ENCODE measurements around the gene ACAA2. TPM values are rescaled to one million over a fixed set of nuclear protein-coding genes. Genes with fewer than 3 reads are reported as not detected.
"Not testable (repeated sequence)": the region's sequence is repeated elsewhere in the genome, so short reads cannot be mapped to it uniquely, and the experiment has no call there.

Gene ACAA2
- total RNA-seq, 1 experiment from 2014 or later, result 6.5 TPM

DNA sequence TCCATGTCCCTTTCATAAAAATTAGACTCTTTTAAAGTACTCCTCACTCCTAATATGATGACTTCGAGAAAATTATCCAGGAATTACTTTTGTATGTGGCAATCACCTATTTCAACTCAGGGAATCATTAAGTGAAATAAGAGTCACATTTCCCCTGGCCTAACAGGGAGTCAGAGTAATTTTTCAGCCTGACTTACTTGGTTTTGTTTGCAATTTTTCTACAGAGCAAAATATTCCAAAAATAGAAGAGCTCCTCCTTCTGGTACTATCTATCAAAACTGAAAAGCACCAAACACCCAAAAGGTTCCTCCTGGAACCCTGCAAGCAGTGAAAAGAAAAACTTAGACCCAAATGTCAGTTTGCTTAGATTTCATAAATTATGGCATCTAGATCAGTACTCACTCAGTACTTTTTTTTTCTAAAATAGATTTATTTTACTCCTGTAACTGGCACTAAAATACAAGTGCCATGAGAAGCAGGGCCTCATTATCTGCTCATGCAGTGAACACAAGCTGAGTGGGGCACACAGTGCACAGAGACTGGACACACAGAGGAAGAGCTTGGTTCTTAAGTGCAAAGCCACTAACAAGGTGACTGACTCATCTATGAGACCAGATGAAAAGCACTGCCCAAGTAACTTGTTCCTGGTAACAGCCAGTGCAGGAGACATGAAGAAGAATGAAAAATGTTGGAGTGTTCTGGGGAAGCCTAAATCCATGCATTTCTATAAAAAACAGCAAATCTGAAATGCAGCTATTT is 28.7 kb downstream of the ACAA2 start:
- no peak for TF ChIP-seq EZH2phosphoT487 (IDR thresholded peaks at IDR 0.05; ENCODE audit: borderline replicate concordance, low read length)
- TF ChIP-seq, protein P1, sequence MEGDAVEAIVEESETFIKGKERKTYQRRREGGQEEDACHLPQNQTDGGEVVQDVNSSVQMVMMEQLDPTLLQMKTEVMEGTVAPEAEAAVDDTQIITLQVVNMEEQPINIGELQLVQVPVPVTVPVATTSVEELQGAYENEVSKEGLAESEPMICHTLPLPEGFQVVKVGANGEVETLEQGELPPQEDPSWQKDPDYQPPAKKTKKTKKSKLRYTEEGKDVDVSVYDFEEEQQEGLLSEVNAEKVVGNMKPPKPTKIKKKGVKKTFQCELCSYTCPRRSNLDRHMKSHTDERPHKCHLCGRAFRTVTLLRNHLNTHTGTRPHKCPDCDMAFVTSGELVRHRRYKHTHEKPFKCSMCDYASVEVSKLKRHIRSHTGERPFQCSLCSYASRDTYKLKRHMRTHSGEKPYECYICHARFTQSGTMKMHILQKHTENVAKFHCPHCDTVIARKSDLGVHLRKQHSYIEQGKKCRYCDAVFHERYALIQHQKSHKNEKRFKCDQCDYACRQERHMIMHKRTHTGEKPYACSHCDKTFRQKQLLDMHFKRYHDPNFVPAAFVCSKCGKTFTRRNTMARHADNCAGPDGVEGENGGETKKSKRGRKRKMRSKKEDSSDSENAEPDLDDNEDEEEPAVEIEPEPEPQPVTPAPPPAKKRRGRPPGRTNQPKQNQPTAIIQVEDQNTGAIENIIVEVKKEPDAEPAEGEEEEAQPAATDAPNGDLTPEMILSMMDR (conservative IDR thresholded peaks at IDR 0.05; ENCODE audit: low read depth, low read length), result peak; percentile 39; the same call in 1 of the 2 replicates

DNA sequence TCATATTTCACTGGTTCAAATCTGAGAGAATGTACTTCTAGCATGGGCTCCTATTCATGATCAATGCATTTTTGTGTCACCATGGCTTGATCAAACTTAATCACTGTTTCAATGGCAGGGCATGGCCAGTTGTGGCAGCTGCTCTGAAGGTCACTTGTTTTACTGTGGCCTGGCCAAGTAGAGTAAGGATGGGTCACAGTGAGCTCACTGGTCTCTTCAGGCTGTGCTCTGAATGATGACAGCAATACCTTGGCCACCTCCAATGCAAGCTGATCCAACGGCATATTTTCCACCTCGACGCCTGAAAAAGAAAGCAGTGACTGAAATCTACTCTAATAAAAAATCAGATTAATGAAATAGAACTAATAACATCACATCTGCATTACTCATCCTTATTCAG is 29.7 kb downstream of the ACAA2 start:
- H3K4me2 ChIP-seq (ENCODE audit: low read length); DNase-seq; H2AFZ ChIP-seq (ENCODE audit: low read length); BruUV-seq (replicated peaks); ATAC-seq; H3K9me3 ChIP-seq (ENCODE audit: low read length); H3K27me3 ChIP-seq (ENCODE audit: low read length); H3K36me3 ChIP-seq (ENCODE audit: low read depth, low read length); H3K4me1 ChIP-seq (ENCODE audit: insufficient read depth, low read length); H4K20me1 ChIP-seq (ENCODE audit: low read length); H3K27ac ChIP-seq (ENCODE audit: low read length); H3F3A ChIP-seq (ENCODE audit: low read length, unreplicated experiment); CTCF ChIA-PET; H3K9ac ChIP-seq (ENCODE audit: low read length); H3K79me2 ChIP-seq (ENCODE audit: low read length); POLR2A ChIA-PET (ENCODE audit: unreplicated experiment); H3K4me3 ChIP-seq (ENCODE audit: low read length); H3K9me2 ChIP-seq (replicated peaks; ENCODE audit: low read length): not testable (repeated sequence)
- intact Hi-C loops (cut with micrococcal nuclease), result loop anchor here (2.0 to 5.0 kb wide), 3 partner anchors 75 to 271 kb away; no protein-coding TSS in a partner anchor

More for the DNA sequence above, 28.7 kb downstream of the ACAA2 start:
- Histone ChIP-seq H3K9ac (ENCODE audit: low read length) (no peak overlapping the region), H2AFZ (ENCODE audit: low read length) (no peak overlapping the region), H4K20me1 (ENCODE audit: low read length) (no peaks in the 10 kb centered on the region), H3K4me3 (ENCODE audit: low read length) (no peak overlapping the region), H3K27me3 (ENCODE audit: low read length) (no peaks in the 10 kb centered on the region), H3K9me2 (replicated peaks; ENCODE audit: low read length) (no peaks in the 10 kb centered on the region), H3K27ac (ENCODE audit: low read length) (no peak overlapping the region), H3K4me1 (ENCODE audit: insufficient read depth, low read length) (0 out of 2 replicates have a peak, but pooled peaks cover 4% of the 10 kb centered on the region), H3K4me2 (ENCODE audit: low read length) (no peak overlapping the region), H3K79me2 (ENCODE audit: low read length) (no peaks in the 10 kb centered on the region), H3K9me3 (ENCODE audit: low read length) (no peaks in the 10 kb centered on the region), H3F3A (ENCODE audit: low read length, unreplicated experiment) (no peaks in the 10 kb centered on the region), H3K36me3 (ENCODE audit: low read depth, low read length) (no peaks in the 10 kb centered on the region)
- BruUV-seq (replicated peaks), result no TSS peak
- ATAC-seq (peak; percentile 27), DNase-seq (peak; percentile 23)
- ChIA-PET CTCF (interaction anchor here (0.6 to 0.8 kb wide), 3 partner anchors 11 to 497 kb away, joined by 3 to 4 read pairs (median 3); partner anchors contain the start of gene MBD1), POLR2A (ENCODE audit: unreplicated experiment) (no interaction called here)
- intact Hi-C loops (cut with micrococcal nuclease), result loop anchor here (2.0 to 5.0 kb wide), 3 partner anchors 74 to 272 kb away; no protein-coding TSS in a partner anchor

DNA sequence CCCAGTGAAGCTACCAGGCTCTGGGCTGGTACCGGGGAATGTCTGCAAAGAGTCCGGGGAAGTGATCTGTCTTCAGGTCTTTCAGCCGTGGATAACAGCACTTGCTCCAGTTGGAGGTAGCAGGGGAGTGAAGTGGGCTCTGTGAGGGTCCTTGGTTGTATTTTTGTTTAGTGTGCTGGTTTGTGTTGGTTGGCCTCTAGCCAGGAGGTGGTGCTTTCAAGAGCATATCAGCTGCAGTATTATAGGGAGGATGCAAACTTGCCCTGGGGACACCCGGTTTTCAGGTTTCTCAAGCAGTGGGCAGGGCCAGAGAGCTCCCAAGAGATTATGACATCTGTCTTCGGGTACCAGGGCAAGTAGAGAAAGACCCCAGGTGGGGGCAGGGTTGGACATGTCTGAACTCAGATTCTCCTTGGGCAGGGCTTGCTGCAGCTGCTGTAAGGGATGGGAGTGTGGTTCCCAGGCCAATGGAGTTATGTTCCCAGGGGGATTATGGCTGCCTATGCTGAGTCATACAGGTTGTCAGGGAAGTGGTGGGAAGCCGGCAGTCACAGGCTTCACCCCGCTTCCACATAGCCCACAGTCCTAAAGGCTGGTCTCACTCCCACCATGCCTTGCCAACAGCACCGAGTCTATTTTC is 34.4 kb downstream of the ACAA2 start:
- Histone ChIP-seq H3K36me3 (ENCODE audit: low read depth, low read length) (no peaks in the 10 kb centered on the region), H2AFZ (ENCODE audit: low read length) (no peak overlapping the region), H3K79me2 (ENCODE audit: low read length) (no peaks in the 10 kb centered on the region), H3K4me2 (ENCODE audit: low read length) (no peak overlapping the region), H3K4me3 (ENCODE audit: low read length) (no peak overlapping the region), H3K4me1 (ENCODE audit: insufficient read depth, low read length) (no peaks in the 10 kb centered on the region), H3K27ac (ENCODE audit: low read length) (no peak overlapping the region), H3K9me3 (ENCODE audit: low read length) (no peaks in the 10 kb centered on the region), H3F3A (ENCODE audit: low read length, unreplicated experiment) (no peaks in the 10 kb centered on the region), H3K27me3 (ENCODE audit: low read length) (no peaks in the 10 kb centered on the region), H3K9ac (ENCODE audit: low read length) (no peak overlapping the region), H3K9me2 (replicated peaks; ENCODE audit: low read length) (no peaks in the 10 kb centered on the region), H4K20me1 (ENCODE audit: low read length) (no peaks in the 10 kb centered on the region)
- TF ChIP-seq, protein P1 (conservative IDR thresholded peaks at IDR 0.05; ENCODE audit: low read depth, low read length), result no peak
- TF ChIP-seq EZH2phosphoT487 (IDR thresholded peaks at IDR 0.05; ENCODE audit: borderline replicate concordance, low read length) (no peak), EZH2 (IDR thresholded peaks at IDR 0.05; ENCODE audit: low read length, unreplicated experiment) (no peak)
- POLR2A ChIA-PET (ENCODE audit: unreplicated experiment), result no interaction called here
- no TSS peak for BruUV-seq (replicated peaks)
- intact Hi-C loops (cut with micrococcal nuclease), result no loop called here
- no peak for DNase-seq
- no peak for ATAC-seq
- CTCF ChIA-PET, result no interaction called here
